ENCODE measurements around the gene CTBP1. TPM values are rescaled to one million over a fixed set of nuclear protein-coding genes. Genes with fewer than 3 reads are reported as not detected.

Gene CTBP1
- total and polyA plus RNA-seq, 9 of the 15 experiments (the other 6 are each of a cell fraction or from before 2014, with no cell fraction given) = 14.5 to 162 (median 68.2) TPM

- no peak for TF ChIP-seq KAT2B (IDR thresholded peaks at IDR 0.05; ENCODE audit: low read depth, low read length)
- no peak for TF ChIP-seq YBX1 (IDR thresholded peaks at IDR 0.05)
- no peak for TF ChIP-seq CSDE1 (IDR thresholded peaks at IDR 0.05)
- TF ChIP-seq, protein P1, sequence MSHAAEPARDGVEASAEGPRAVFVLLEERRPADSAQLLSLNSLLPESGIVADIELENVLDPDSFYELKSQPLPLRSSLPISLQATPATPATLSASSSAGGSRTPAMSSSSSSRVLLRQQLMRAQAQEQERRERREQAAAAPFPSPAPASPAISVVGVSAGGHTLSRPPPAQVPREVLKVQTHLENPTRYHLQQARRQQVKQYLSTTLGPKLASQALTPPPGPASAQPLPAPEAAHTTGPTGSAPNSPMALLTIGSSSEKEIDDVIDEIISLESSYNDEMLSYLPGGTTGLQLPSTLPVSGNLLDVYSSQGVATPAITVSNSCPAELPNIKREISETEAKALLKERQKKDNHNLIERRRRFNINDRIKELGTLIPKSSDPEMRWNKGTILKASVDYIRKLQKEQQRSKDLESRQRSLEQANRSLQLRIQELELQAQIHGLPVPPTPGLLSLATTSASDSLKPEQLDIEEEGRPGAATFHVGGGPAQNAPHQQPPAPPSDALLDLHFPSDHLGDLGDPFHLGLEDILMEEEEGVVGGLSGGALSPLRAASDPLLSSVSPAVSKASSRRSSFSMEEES (CRISPR knock-in tag; IDR thresholded peaks at IDR 0.05) = no peak
- TF ChIP-seq, protein P2, sequence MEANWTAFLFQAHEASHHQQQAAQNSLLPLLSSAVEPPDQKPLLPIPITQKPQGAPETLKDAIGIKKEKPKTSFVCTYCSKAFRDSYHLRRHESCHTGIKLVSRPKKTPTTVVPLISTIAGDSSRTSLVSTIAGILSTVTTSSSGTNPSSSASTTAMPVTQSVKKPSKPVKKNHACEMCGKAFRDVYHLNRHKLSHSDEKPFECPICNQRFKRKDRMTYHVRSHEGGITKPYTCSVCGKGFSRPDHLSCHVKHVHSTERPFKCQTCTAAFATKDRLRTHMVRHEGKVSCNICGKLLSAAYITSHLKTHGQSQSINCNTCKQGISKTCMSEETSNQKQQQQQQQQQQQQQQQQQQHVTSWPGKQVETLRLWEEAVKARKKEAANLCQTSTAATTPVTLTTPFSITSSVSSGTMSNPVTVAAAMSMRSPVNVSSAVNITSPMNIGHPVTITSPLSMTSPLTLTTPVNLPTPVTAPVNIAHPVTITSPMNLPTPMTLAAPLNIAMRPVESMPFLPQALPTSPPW (CRISPR knock-in tag; IDR thresholded peaks at IDR 0.05) = no peak
Measured at GRCh38 chr4:1266881-1267763, 18.2 kb upstream of the CTBP1 start (continued).

DNA sequence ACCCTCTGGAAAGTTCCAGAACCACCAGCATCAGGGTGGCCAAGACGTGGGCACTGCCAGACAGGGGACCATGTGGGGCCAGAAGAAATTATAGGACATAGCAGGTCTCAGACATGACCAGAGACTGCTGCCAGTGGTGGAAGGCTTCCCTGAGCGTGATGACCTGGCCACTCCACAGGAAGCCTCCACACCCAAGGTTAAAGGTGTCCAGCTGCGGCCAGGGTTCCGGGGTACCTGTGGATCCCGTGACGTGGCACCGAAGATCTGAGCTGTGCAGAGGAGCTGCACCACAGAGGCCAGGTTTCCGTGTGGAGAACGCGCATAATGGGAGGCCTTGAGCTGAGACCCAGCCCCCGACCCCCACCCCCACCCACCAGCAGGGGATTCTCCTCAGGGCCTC lies 16.4 kb upstream of the CTBP1 start:
- no peak for DNase-seq (ENCODE audit: extremely low read depth in 1 of 4, low spot score in 3 of 4)
- Histone ChIP-seq H3K27me3 (ENCODE audit: control insufficient read depth in 2 of 2, insufficient read depth in 2 of 2, low read length in 2 of 2) (peaks cover 21 to 26% of the 10 kb centered on the region in 2 experiments; a peak in 4 of 5 replicates), H4K20me1 (replicated peaks; ENCODE audit: control insufficient read depth, insufficient read depth, low read length) (no peaks in the 10 kb centered on the region), H3K9ac (ENCODE audit: insufficient read depth in 1 of 2, low read depth in 2 of 2, low read length in 2 of 2) (no peak overlapping the region), H2AFZ (ENCODE audit: low read depth, low read length) (no peak overlapping the region), H3K4me2 (ENCODE audit: insufficient read depth, low read length) (no peak overlapping the region), H3K4me3 (no peak overlapping the region), H3K79me2 (ENCODE audit: control insufficient read depth, insufficient read depth, low read length) (no peaks in the 10 kb centered on the region), H3K9me3 (replicated peaks; ENCODE audit: control insufficient read depth, insufficient read depth, low read depth, low read length) (peaks cover 9% of the 10 kb centered on the region; the same call in 1 of the 2 replicates), H3K36me3 (ENCODE audit: control insufficient read depth, insufficient read depth, low read length) (no peaks in the 10 kb centered on the region), H3K27ac (ENCODE audit: extremely low read depth, low read depth, low read length) (no peak overlapping the region), H3K4me1 (replicated peaks in 1 of 2; ENCODE audit: control insufficient read depth in 2 of 2, insufficient read depth in 2 of 2, low read length in 2 of 2) (peaks cover 0 to 4% of the 10 kb centered on the region in 2 experiments; a peak in 2 of 5 replicates), H3K9me1 (ENCODE audit: control insufficient read depth, insufficient read depth, low read length) (no peaks in the 10 kb centered on the region)
- no peak for TF ChIP-seq HIVEP1 (CRISPR knock-in tag; IDR thresholded peaks at IDR 0.05)
- TF ChIP-seq, protein P3, sequence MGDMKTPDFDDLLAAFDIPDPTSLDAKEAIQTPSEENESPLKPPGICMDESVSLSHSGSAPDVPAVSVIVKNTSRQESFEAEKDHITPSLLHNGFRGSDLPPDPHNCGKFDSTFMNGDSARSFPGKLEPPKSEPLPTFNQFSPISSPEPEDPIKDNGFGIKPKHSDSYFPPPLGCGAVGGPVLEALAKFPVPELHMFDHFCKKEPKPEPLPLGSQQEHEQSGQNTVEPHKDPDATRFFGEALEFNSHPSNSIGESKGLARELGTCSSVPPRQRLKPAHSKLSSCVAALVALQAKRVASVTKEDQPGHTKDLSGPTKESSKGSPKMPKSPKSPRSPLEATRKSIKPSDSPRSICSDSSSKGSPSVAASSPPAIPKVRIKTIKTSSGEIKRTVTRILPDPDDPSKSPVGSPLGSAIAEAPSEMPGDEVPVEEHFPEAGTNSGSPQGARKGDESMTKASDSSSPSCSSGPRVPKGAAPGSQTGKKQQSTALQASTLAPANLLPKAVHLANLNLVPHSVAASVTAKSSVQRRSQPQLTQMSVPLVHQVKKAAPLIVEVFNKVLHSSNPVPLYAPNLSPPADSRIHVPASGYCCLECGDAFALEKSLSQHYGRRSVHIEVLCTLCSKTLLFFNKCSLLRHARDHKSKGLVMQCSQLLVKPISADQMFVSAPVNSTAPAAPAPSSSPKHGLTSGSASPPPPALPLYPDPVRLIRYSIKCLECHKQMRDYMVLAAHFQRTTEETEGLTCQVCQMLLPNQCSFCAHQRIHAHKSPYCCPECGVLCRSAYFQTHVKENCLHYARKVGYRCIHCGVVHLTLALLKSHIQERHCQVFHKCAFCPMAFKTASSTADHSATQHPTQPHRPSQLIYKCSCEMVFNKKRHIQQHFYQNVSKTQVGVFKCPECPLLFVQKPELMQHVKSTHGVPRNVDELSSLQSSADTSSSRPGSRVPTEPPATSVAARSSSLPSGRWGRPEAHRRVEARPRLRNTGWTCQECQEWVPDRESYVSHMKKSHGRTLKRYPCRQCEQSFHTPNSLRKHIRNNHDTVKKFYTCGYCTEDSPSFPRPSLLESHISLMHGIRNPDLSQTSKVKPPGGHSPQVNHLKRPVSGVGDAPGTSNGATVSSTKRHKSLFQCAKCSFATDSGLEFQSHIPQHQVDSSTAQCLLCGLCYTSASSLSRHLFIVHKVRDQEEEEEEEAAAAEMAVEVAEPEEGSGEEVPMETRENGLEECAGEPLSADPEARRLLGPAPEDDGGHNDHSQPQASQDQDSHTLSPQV (IDR thresholded peaks at IDR 0.05) = no peak
- no peak for TF ChIP-seq GABPB1 (CRISPR knock-in tag; IDR thresholded peaks at IDR 0.05)
- TF ChIP-seq ZNF140 (CRISPR knock-in tag; IDR thresholded peaks at IDR 0.05) = no peak
- no peak for TF ChIP-seq NFE2 (IDR thresholded peaks at IDR 0.05; ENCODE audit: low read depth)
- intact Hi-C loops (cut with micrococcal nuclease) (no loop called here), in situ Hi-C loops (cut with MboI) (no loop called here)
- POLR2A ChIA-PET = interaction anchor here (1.0 kb wide), 1 partner anchor 24 kb away, joined by 4 read pairs; the partner anchor contains the start of gene MAEA
- ATAC-seq = no peak
- 35% methylated on average over 7 of the region's 11 CpGs for WGBS (ENCODE audit: insufficient coverage, low coverage, missing lambda C conversion rate)
- no TSS peak for BruUV-seq (replicated peaks)
- CTCF ChIA-PET (ENCODE audit: low intra/inter-chr PET ratio) = no interaction called here
- no peak for FAIRE-seq

All from K562 (cell line).